GM23338 (cell line): ENCODE data around the gene SPR.

Source experiments
- CTCF ChIP-seq, 2 experiments: fragments of 200-600 bp in 1 of 2; sonication (generic) in 1 of 2; conservative IDR thresholded peaks; 2 replicates each; pipeline versions ENCODE4 v1.5.1 to v1.6.1; 2016 to 2017; ENCODE audit warnings: antibody characterized with exemption in 2 of 2, low read depth in 2 of 2, mild to moderate bottlenecking in 2 of 2, moderate library complexity in 1 of 2
- POLR2AphosphoS5 ChIP-seq: IDR thresholded peaks from 2 replicates; pipeline ENCODE4 v1.6.1; 2016; ENCODE audit warnings: antibody characterized with exemption, low read depth

- no peak for TF ChIP-seq CTCF (conservative IDR thresholded peaks at IDR 0.05; ENCODE audit: low read depth in 2 of 2)
- no peak for TF ChIP-seq POLR2AphosphoS5
Measured at GRCh38 chr2:72895759-72896281, 8.6 kb downstream of the SPR start.
